K562 (cell line): ENCODE measurements around the gene PLEKHO2. TPM values are rescaled to one million over a fixed set of nuclear protein-coding genes. Genes with fewer than 3 reads are reported as not detected.

ENCODE experiments used
- ATAC-seq: fragments of 200-7000 bp; cut with Tn5 transposase; 3 replicates; pipeline ENCODE4 v1.9.1; 2020; ENCODE audit warnings: moderate library complexity
- BruUV-seq: library from RNA; stranded (reverse); fragments of 400-500 nt; replicated peaks from 2 replicates; lab custom pipeline; 2021; lab: Mats Ljungman, UMichigan
- CTCF ChIA-PET: fragments of 300-600 bp; formaldehyde crosslinking; extraction: SDS; loops from one replicate; lab custom pipeline; 2021; ENCODE audit warnings: low intra/inter-chr PET ratio; lab: Yijun Ruan, JAX
- POLR2A ChIA-PET: fragments of 300-600, 350-650 bp; sonication (Branson Sonifier 250); formaldehyde crosslinking; extraction: SDS; loops from one replicate; lab custom pipeline; 2021; ENCODE audit warnings: antibody characterized with exemption, inconsistent platforms; lab: Yijun Ruan, JAX
- DNase-seq, 4 experiments: peaks; one replicate each; pipeline versions ENCODE4 v3.0.0 to v3.0.0-alpha.2; 2011 to 2018; ENCODE audit warnings: low spot score in 3 of 4, mixed read lengths in 3 of 4; ENCODE audit errors: extremely low read depth in 1 of 4
- FAIRE-seq: peaks from 2 replicates; lab custom pipeline; 2011; peaks lifted over from hg19 to GRCh38; lab: Jason Lieb, UNC
- H2AFZ ChIP-seq: 2 replicates; pipeline ENCODE4 v1.6.0; 2011; ENCODE audit warnings: low read depth, low read length, control low read depth, inconsistent platforms
- H3K27ac ChIP-seq: fragments of 200-600 bp; 3 replicates; pipeline ENCODE4 v1.8.0; 2011; ENCODE audit warnings: low read depth, mild to moderate bottlenecking, control low read depth, inconsistent platforms, low read length, moderate library complexity, mixed read lengths; ENCODE audit errors: extremely low read depth
- H3K27me3 ChIP-seq, 2 experiments: fragments of 300-600 bp in 1 of 2; 2 replicates in 1 of 2; 3 replicates in 1 of 2; pipeline versions ENCODE4 v1.6.0 to v1.8.0; 2011; ENCODE audit warnings: inconsistent platforms in 2 of 2, low read length in 2 of 2, mild to moderate bottlenecking in 1 of 2, mixed read lengths in 1 of 2, moderate library complexity in 1 of 2; ENCODE audit not compliant: control insufficient read depth in 2 of 2, insufficient read depth in 2 of 2
- H3K36me3 ChIP-seq: fragments of 300-600 bp; 3 replicates; pipeline ENCODE4 v1.8.0; 2011; ENCODE audit warnings: mild to moderate bottlenecking, low read length, inconsistent platforms; ENCODE audit not compliant: control insufficient read depth, insufficient read depth
- H3K4me1 ChIP-seq, 2 experiments: fragments of 200-600 bp in 1 of 2; replicated peaks in 1 of 2; 2 replicates in 1 of 2; 3 replicates in 1 of 2; pipeline versions ENCODE4 v1.5.1 to v1.8.0; 2011; ENCODE audit warnings: inconsistent platforms in 2 of 2, low read length in 2 of 2, mild to moderate bottlenecking in 1 of 2, mixed read lengths in 1 of 2, moderate library complexity in 1 of 2; ENCODE audit not compliant: control insufficient read depth in 2 of 2, insufficient read depth in 2 of 2
- H3K4me2 ChIP-seq: 2 replicates; pipeline ENCODE4 v1.6.1; 2011; ENCODE audit warnings: low read length, control low read depth, inconsistent platforms, mixed read lengths; ENCODE audit not compliant: insufficient read depth
- H3K4me3 ChIP-seq: fragments of 200-600 bp; sonication (generic), shearing (Covaris generic); 2 replicates; pipeline ENCODE4 v1.5.1; 2016; ENCODE audit warnings: control low read depth, inconsistent platforms
- H3K79me2 ChIP-seq: fragments of 200-600 bp; 3 replicates; pipeline ENCODE4 v1.8.0; 2011; ENCODE audit warnings: low read length, inconsistent platforms; ENCODE audit not compliant: control insufficient read depth, insufficient read depth
- H3K9ac ChIP-seq, 2 experiments: 2 replicates each; pipeline versions ENCODE4 v1.6.0 to v1.6.1; 2011; ENCODE audit warnings: low read depth in 2 of 2, low read length in 2 of 2, control low read depth in 1 of 2, inconsistent platforms in 1 of 2, mild to moderate bottlenecking in 1 of 2, mixed read lengths in 1 of 2; ENCODE audit not compliant: insufficient read depth in 1 of 2
- H3K9me1 ChIP-seq: one replicate; pipeline ENCODE4 v1.6.0; 2011; ENCODE audit warnings: inconsistent platforms, mild to moderate bottlenecking, low read length, moderate library complexity; ENCODE audit not compliant: control insufficient read depth, insufficient read depth
- H3K9me3 ChIP-seq: replicated peaks from 2 replicates; pipeline ENCODE4 v1.5.1; 2011; ENCODE audit warnings: low read depth, low read length, inconsistent platforms; ENCODE audit not compliant: control insufficient read depth, insufficient read depth
- H4K20me1 ChIP-seq: replicated peaks from 2 replicates; pipeline ENCODE4 v1.6.1; 2011; ENCODE audit warnings: low read length, inconsistent platforms, mixed read lengths; ENCODE audit not compliant: control insufficient read depth, insufficient read depth
- NELFE ChIP-seq: IDR thresholded peaks from 2 replicates; pipeline ENCODE4 v1.6.1; 2011; ENCODE audit warnings: mild to moderate bottlenecking; ENCODE audit not compliant: insufficient read depth, insufficient read length
- SAP30 ChIP-seq: fragments of 200-600 bp; sonication (generic); IDR thresholded peaks from 2 replicates; pipeline ENCODE4 v1.6.1; 2012; ENCODE audit warnings: borderline replicate concordance, low read depth, mild to moderate bottlenecking, moderate library complexity, low read length, control low read depth, inconsistent platforms; ENCODE audit not compliant: insufficient read depth, poor library complexity, severe bottlenecking
- ZNF668 ChIP-seq: fragments of 250-450 bp; sonication (Bioruptor Pico); IDR thresholded peaks from 2 replicates; pipeline ENCODE4 v1.8.0; 2022; ENCODE audit warnings: mild to moderate bottlenecking, inconsistent platforms
- ZSCAN29 ChIP-seq: fragments of 450-650 bp; IDR thresholded peaks from 2 replicates; pipeline ENCODE4 v1.6.1; 2017
- WGBS: fragments of 100-300 bp; shearing (Covaris generic); methylation state at CpG from one replicate; pipeline ENCODE4 v1.1.6; 2016; ENCODE audit warnings: low coverage, mixed read lengths; ENCODE audit not compliant: insufficient coverage; ENCODE audit errors: missing lambda C conversion rate; 5-methylcytosine and 5-hydroxymethylcytosine counted together
- in situ Hi-C: fragments of 300-500 bp; cut with MboI; formaldehyde crosslinking; loops from 4 replicates; pipeline ENCODE4 v1.15.0; 2018; ENCODE audit warnings: inconsistent platforms, mixed read lengths
- intact Hi-C: fragments of 100-400 bp; cut with micrococcal nuclease; formaldehyde crosslinking; loops from 2 replicates; pipeline ENCODE4 v1.14.2; 2022
- polyA plus RNA-seq, 8 experiments: library from polyadenylated mRNA; depleted of rRNA in 4 of 8; stranded (reverse) in 5 of 8; unstranded in 3 of 8; fragments of >200 nt; fragmentation: Nextera tagmentation in 2 of 8; fragmentation: Illumina TruSeq in 1 of 8; extraction: Ambion mirVana in 2 of 8; extraction: Trizol in 1 of 8; gene quantifications; 2 replicates each; pipeline versions ENCODE4 v1.2.1 to v1.2.3, GENCODE V29; 2011 to 2014; ENCODE audit warnings: inconsistent platforms in 1 of 8, missing spikeins in 1 of 8
- total RNA-seq, 7 experiments: library from RNA; depleted of rRNA in 6 of 7; stranded (reverse); fragments of >200 nt in 6 of 7; fragmentation: Illumina TruSeq in 2 of 7; extraction: Trizol in 2 of 7; gene quantifications; 2 replicates each; pipeline versions ENCODE4 v1.2.1 to v1.2.3, GENCODE V29; 2011 to 2021; ENCODE audit warnings: low replicate concordance in 1 of 7

PLEKHO2 gene
- total and polyA plus RNA-seq, 9 of the 15 experiments (the other 6 are each of a cell fraction or from before 2014, with no cell fraction given): 0.24 to 8.8 (median 5.5) TPM

DNA sequence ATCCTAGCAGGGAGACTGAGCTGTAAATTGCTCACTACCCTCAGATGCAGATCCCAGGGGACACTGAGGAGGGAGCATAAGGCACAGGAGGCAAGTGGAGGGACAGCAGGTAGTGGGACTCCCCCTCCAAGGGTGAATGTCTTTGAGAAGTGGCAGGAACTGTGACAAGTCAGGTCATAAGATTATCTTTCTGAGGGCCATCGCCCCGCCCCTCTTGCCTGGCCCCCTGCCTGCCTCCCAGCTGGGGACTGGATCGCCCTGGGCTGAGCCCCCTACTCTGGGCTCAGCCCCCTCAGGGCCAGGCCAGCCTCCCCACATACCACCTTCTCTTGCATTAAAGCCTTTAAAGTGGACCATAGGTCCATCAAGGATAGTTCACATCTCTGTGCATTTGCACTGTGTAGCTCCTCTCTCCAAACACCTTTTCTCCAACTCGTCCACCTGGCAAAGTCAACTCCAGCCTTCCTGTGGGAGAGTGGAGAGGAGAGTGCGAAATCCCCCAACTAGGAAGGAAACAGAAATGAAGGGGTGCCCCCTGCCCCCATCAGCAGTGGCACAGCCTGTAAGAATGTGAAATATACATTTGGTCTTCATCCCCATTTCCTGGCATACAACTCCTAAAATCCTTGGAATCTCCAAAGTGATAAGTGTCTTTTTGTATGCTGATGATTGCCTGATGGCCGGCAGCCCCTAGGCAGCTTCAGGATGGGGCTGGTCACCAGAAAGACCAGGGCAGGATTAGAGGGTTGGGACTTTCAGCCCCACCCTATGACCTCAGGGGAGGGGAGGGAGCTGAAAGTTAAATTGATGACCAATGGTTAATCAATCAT lies 31.0 kb upstream of the PLEKHO2 start:
- Histone ChIP-seq H3K27ac (no peak overlapping the region), H3K36me3 (no peaks in the 10 kb centered on the region), H3K79me2 (no peaks in the 10 kb centered on the region), H3K27me3 (peaks cover 3 to 7% of the 10 kb centered on the region in 2 experiments; a peak in 2 of 5 replicates), H3K9me3 (no peaks in the 10 kb centered on the region), H4K20me1 (no peaks in the 10 kb centered on the region), H3K4me1 (peaks cover 13% of the 10 kb centered on the region in 2 experiments), H3K4me2 (no peak overlapping the region), H3K9me1 (peaks cover 2% of the 10 kb centered on the region), H3K9ac (no peak overlapping the region), H3K4me3 (no peak overlapping the region), H2AFZ (no peak overlapping the region)
- in situ Hi-C loops: loop anchor here (5.0 kb wide), 1 partner anchor 78 kb away; no protein-coding TSS in a partner anchor
- TF ChIP-seq NELFE (no peak), SAP30 (no peak), ZSCAN29 (no peak), ZNF668 (CRISPR knock-in tag) (no peak)
- WGBS: 14% methylated on average over 6 of the region's 6 CpGs
- CTCF ChIA-PET: interaction anchor here (0.7 to 2.1 kb wide), 6 partner anchors 44 to 125 kb away, joined by 3 to 11 read pairs (median 4); no protein-coding TSS in a partner anchor
- ATAC-seq (no peak), DNase-seq (no peak), FAIRE-seq (no peak)
- intact Hi-C loops: loop anchor here (1.0 to 10.0 kb wide), 5 partner anchors 43 to 124 kb away; no protein-coding TSS in a partner anchor
- POLR2A ChIA-PET: interaction anchor here (0.7 to 2.0 kb wide), 3 partner anchors 10 to 69 kb away, joined by 3 to 10 read pairs (median 4); no protein-coding TSS in a partner anchor
- BruUV-seq: no TSS peak
